Brain pericyte (primary cell): ENCODE measurements around the gene PCF11.
"Not testable (repeated sequence)": the region's sequence is repeated elsewhere in the genome, so short reads cannot be mapped to it uniquely, and the experiment has no call there.

ENCODE experiments used
- DNase-seq: peaks from one replicate; pipeline ENCODE4 v3.0.0-alpha.2; 2012; ENCODE audit warnings: low read depth, low spot score

PCF11 gene, protein sequence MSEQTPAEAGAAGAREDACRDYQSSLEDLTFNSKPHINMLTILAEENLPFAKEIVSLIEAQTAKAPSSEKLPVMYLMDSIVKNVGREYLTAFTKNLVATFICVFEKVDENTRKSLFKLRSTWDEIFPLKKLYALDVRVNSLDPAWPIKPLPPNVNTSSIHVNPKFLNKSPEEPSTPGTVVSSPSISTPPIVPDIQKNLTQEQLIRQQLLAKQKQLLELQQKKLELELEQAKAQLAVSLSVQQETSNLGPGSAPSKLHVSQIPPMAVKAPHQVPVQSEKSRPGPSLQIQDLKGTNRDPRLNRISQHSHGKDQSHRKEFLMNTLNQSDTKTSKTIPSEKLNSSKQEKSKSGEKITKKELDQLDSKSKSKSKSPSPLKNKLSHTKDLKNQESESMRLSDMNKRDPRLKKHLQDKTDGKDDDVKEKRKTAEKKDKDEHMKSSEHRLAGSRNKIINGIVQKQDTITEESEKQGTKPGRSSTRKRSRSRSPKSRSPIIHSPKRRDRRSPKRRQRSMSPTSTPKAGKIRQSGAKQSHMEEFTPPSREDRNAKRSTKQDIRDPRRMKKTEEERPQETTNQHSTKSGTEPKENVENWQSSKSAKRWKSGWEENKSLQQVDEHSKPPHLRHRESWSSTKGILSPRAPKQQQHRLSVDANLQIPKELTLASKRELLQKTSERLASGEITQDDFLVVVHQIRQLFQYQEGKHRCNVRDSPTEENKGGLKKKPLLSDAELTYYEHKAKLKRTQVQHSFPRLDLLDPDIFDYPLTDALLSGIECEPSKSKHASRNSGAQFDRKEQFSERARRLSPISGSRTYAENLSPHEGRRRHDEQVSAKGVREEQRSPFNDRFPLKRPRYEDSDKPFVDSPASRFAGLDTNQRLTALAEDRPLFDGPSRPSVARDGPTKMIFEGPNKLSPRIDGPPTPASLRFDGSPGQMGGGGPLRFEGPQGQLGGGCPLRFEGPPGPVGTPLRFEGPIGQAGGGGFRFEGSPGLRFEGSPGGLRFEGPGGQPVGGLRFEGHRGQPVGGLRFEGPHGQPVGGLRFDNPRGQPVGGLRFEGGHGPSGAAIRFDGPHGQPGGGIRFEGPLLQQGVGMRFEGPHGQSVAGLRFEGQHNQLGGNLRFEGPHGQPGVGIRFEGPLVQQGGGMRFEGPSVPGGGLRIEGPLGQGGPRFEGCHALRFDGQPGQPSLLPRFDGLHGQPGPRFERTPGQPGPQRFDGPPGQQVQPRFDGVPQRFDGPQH (N-terminal part only)

DNA sequence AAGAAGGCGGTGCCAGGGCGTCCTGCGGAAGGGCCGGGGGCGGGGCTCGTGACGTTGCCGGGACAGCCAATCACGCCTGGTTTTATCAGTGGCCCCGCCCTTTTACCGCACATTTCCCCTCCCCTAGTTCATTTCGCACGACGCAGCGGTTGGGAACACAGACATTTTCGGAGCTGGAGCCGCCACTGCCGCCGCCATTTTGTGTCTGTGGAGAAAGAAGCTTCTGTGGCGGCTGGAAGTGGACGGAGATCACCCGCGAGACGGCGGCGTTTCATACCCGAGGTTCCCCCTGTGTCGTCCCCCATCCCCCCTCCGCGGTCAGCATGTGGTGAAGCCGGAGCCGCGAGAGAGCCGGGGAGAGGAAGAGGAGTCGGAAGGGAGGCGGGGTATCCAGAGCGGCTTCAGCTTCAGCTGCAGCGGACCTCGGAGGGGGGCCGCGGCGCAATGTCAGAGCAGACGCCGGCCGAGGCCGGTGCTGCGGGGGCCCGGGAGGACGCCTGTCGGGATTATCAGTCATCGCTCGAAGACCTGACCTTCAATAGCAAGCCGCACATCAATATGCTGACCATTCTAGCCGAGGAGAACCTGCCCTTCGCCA is at the start of gene PCF11:
Gene PCF11, plus strand, starts transcription at position 136 of the 598 bp plus-strand sequence. Its CDS starts 309 bp downstream, at position 445.
- peak; percentile 41 for DNase-seq

DNA sequence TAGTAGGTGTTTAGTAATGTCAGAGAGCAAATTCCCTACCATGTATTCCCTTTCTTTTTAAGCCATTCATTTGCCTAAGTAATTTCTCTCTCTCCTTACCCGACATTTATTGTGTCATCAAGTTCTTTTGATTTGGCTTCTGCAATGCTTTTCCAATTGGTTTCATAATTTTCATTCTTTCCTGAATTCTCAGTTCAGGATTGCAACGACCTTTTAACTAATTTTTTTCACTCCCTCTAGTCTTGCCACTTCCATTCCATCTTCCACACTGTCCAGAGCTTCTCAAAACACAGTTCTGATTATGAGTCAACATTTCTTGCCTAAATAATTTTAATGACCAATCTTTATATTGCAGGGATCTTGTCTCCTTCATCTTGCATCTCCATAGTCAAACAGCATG is 44.0 kb upstream of the PCF11 start:
- no peak for DNase-seq

DNA sequence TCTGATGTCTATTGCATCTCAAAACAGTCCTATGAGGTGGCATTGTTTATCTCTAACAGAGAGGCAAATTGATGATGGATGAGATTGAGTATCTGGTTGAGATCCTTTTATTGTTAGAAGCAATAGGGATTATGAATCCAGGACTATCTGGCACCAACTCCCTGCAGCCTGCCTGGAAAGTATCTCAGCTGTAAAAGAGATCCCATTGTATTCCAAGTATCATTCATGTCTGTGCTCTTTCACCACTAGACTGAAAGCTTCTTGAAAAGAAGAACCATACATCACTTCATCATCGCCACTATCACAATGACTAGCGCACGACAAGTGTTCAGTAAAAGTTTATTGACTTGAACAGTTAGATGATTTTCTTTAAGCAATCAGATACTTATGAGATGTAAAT is 41.9 kb upstream of the PCF11 start:
- no peak for DNase-seq

DNA sequence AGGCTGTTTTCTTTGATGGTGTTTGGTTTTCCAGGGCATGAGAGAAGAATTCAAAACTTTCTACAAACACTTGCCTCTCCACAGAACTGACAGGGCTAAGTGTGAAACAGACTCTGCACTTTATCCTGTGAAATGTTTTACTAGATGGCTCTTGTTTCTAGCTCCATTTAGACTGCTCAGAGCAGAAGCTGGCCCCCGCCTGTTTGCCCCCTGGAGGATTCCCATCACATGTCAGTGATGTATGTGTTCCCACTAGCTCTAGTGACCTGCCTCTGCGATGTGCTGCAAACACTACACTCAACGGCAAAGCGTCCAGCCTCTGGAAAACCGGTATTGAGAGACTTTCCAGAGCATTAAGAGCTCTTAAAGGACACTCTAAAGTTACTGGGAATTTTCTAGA is 41.4 kb upstream of the PCF11 start:
- no peak for DNase-seq

DNA sequence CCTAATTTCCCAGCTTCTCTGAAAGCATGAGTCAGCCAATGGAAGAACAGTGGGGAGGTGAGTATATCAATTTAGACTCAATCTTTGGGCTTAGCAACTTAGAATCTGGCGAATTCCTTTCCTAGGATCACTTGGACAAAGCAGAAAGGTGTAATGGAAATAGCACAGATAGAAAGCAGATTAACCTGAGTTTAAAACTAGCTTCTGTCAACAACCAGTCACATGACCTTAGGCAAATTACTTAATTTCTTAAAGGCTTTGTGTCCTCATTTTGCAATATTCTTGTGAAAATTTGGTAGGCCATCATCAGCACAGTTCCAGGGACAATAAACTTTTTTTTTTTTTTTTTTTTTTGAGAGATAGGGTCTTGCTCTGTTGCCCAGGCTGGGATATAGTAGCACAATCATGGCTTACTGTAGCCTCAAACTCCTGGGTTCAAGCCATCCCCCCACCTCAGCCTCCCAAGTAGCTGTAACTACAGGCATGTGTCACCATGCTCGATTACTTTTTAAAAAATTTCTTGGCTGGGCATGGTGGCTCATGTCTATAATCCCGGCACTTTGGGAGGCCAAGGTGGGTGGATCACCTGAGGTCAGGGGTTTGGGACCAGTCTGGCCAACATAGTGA is 40.8 kb upstream of the PCF11 start:
- DNase-seq = no peak

DNA sequence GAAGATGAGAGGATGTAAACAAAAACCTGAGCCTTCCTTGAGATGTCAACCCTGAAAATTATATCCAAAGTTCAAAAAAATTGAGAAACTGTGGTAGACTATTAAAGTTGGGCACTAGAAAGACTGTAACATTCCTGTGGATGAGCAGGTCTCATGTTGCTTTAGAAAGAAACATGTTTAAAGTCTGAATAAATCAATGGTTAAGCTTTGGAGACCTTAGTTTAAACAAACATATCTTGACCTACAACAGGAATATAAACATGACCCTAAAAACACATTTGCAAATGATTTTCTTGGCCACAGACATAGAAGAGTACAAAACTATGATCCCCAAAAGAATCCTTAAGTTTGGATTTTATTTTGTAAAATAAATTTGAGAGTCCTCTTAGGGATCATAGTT is 38.1 kb upstream of the PCF11 start:
- DNase-seq = no peak

DNA sequence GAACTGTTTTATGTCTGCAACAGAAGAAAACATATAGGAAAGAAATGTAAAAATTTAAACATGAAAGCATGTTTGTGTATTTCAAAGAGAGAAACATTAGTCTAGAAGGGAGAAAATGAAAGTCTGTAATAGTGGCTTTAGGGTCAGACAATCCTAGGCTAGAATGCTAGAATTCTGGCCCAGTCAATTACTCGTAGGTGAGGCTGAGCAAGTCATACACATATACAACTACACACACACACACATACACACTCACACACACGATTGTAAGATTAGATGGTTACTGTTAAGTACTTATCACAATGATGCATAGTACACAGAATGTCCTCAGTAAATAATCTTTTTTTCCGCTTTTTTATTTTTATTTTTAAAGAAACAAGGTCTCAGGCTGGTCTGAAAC is 37.7 kb upstream of the PCF11 start:
- no peak for DNase-seq

DNA sequence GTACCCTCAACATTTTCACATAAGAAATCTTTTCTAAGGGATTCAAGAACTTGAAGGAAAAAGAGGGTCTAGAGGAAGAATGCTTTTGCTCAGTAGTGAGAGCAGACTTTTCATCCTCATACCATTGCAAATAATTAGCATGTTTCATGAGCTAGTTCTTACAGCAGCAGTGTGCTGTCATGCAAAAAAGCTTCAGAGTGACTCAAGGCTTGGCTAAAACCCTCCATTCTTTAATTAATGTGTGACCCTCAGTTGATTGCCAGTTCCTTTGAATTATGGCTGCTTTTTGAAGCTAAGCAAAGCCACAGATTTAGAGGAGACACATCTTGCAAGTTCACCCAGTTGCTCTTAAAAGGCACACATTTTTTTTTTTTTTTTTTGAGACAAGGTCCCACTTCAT is 36.6 kb upstream of the PCF11 start:
- no peak for DNase-seq

DNA sequence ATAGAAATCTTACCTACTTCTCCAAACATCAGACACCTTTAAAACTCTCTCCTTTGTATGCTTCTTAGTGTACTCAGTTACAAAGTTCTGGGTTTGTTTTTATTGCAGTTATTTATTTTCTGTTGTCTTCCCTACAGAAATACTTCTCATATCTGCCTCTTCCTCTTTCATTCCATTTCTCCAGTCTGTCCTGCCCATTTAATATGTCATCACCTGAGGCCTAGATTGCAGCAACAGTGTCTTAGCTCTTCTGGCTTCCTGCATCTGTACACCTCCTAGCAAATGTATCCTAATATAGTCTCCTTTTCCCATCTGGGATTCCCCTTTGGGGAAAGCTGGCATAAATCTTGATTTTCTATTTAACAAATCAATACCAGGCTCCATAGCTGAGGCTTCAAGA is 34.9 kb upstream of the PCF11 start:
- DNase-seq = no peak

DNA sequence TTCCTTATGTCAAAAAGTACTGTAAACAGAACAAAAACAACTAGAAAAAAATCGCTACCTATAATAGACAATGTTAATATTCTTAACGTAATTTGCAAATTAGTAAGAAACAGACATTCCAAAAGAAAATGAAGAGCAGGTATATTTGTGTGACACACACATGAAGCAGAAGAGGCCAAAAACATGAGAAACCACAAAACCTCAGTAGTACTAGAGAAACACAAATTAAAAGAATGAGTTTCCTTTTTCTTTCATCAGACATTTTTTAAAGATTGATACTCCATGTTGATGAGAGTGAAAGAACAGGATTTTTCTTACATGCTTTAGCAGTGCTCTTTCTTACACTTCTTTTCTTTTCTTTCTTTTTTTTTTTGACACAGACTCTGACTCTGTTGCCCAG is 34.2 kb upstream of the PCF11 start:
- DNase-seq = no peak

DNA sequence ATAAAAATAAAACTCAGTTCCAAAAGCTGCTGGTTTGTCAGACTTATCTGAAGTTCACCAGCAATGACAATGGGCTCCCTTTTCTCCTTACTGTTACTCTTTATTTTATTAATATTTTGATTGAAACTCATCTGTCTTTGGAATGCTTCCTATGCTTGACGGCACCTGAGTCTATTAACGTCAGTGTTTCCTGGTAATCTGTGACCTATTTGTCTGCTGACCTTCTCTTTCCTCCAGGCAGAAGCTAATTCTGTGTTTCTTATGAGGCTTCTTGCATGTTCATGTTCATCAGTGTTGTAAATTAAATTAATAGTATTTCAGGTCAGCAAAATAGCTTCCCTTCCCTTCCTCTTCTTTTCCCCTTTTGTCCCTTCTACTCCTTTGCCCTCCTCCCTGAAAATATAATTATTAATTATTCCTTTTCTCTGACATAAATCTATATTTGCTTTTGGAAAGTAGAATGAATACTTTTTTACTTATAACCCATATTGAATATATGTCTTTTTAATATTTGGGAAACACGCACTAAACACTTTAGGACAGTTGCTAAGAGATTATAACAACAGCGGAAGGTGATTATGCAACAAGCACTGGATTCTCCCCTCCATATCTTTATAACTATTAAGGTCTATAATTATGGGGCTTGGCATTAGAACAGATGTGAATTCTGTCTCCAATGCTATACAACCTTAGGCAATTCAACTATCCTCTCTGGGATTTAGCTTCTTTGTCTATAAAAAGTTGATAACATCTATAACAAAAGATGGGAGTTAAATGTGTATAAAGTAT is 32.1 kb upstream of the PCF11 start:
- DNase-seq = no peak

DNA sequence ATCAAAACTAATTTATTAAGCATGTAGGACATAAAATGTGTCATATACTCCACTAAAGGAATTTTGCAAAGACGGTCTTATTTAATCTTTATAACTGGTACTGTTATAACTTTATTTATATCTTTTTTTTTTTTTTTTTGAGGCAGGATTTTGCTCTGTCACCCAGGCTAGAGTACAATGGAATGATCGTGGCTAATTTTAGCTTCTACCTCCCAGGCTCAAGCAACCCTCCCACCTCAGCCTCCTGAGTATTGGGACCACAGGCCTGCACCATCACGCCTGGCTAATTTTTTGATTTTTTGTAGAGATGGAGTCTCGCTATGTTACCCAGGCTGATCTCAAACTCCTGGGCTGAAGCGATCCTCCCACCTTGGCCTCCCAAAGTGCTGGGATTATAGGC is 31.4 kb upstream of the PCF11 start:
- no peak for DNase-seq

DNA sequence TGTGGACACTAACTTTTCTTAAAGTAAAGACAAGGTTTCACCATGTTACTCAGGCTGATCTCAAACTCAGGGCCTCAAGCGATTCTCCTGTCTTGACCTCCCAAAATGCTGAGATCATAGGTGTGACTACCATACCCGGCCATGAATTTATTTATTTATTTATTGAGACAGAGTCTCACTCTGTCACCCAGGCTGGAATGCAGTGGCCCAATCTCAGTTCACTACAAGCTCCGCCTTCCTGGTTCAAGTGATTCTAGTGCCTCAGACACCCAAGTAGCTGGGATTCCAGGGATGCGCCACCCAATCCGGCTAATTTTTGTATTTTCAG is 29.7 kb upstream of the PCF11 start:
- DNase-seq = no peak

DNA sequence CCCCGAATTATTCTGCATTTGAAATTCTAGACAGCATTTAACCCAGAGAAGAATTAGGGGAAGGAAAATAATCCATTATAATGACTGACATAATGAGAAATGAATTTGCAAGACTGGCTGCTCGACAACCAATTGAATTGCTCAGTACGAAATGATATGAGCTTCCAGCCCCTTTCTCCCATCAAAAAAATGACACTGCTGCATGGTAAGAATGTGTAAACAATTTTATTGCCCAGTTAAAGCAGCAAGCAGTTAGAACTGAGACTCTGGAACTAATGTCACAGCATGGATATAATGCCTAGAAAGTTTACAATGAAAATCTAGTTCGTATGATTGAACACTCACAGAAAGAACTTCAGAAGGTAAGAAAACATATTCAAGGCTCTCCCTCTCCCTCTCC is 24.7 kb upstream of the PCF11 start:
- no peak for DNase-seq

DNA sequence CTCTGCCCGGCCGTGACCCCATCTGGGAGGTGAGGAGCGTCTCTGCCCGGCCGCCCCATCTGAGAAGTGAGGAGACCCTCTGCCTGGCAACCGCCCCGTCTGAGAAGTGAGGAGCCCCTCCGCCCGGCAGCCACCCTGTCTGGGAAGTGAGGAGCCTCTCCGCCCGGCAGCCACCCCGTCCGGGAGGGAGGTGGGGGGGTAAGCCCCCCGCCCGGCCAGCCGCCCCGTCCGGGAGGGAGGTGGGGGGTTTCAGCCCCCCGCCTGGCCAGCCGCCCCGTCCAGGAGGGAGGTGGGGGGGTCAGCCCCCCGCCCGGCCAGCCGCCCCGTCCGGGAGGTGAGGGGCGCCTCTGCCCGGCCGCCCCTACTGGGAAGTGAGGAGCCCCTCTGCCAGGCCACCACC is 23.7 kb upstream of the PCF11 start:
- not testable (repeated sequence) for DNase-seq

DNA sequence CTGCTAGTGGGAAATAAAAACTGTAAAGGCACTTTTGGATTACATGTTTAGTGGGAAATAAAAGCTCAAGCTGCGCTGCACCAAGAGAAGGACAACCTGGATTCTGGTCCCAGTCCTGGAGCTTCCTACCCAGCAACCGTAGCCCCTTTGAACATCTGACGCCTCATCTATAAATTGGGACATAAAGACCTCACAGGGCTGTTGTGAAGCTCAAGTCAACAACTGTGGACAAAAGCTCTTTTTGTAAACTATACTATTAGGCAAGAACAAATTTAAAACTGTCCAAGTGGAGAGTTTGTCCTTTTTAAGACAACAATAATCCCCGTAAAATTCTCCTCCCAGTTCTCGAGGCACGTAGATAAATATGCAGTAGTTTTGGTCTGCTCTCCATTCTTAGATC is 17.6 kb upstream of the PCF11 start:
- no peak for DNase-seq

DNA sequence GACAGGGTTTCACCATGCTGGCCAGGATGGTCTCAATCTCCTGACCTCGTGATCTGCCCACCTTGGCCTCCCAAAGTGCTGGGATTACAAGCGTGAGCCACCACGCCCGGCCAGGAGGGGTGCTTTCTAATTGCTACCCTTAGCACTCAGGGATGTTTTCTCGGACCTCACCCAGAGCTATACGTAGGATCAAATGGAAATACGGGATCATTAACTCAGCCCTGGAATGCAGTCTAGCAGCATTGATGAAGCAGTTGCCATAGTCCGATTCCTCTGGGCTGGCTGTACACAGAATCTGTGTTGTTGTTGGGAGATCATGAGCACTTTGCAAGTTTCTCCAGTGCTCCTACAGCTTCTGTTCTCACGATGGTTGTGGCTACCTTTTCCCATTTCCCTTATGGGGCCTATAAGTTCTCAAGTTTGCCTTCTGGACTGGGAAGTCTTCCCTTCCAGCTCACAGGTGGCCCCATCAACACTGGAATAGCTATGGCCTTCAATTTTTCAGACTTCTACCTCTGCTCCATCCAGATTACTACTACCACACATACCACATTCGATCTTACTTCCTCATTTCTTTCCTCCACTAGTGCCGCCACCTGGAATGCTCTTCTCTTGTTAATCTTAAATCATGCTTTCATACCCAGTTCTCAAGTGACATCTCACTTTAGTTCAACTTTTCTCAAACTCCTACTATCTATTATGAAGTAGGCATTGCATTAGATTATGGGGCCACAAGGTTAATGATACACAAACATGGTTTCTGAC is 16.1 kb upstream of the PCF11 start:
- DNase-seq = no peak

DNA sequence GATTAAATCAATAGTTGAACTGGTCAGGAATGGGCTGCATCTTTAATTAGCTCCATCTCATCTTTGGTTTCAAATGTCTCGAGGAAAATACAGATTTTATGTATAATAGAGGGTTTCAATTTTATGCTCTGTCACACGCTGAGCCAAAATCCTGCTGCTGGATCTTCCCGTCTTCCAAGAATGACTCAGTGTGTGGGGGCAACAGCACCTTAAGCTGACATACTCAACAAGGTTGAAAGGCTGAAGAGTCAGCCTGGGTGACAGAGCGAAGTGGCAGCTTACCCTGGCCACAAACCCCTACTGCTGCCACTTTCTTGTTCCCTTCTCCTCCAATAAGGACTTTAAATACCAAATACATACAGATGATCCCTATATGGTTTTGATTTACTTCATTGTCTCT is 9.0 kb upstream of the PCF11 start:
- DNase-seq = no peak

DNA sequence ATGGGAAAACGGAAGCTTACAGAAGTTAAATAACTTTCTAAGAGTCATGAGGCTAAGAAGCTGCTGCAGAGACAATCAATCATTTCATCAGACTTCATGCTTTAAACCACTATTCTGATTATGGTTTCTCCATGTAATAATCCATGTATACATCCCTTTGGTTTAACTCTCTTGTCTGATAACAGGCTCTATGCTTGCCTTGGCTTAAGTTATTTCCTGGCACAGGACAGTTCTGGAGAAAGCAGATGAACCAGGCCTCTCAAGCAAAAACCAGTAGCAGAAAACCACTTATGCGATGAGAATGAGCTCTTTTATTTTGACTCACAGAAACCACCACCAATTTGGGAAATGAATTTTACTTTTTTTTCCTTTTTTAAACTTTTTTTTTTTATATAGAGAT is 6.5 kb upstream of the PCF11 start:
- no peak for DNase-seq
